HepG2 (cell line): Measurements from ENCODE around the gene LRSAM1. TPM values are rescaled to one million over a fixed set of nuclear protein-coding genes. Genes with fewer than 3 reads are reported as not detected.

ENCODE experiments used
- HNF1A ChIP-seq, 2 experiments: sonication (generic) in 1 of 2; formaldehyde crosslinking in 1 of 2; IDR thresholded peaks; 2 replicates each; pipeline versions ENCODE4 v1.4.0 to v1.6.1; 2016 to 2020; ENCODE audit warnings: borderline replicate concordance in 1 of 2, low read depth in 1 of 2, mild to moderate bottlenecking in 1 of 2, missing genetic modification reagents in 1 of 2
- PHF20 ChIP-seq: sonication (generic); formaldehyde crosslinking; IDR thresholded peaks from 2 replicates; pipeline ENCODE4 v1.5.0; 2020; ENCODE audit warnings: mild to moderate bottlenecking, missing genetic modification reagents
- REL ChIP-seq: sonication (generic); formaldehyde crosslinking; conservative IDR thresholded peaks from 2 replicates; pipeline ENCODE4 v1.8.0; 2022; ENCODE audit warnings: mild to moderate bottlenecking, missing genetic modification reagents, moderate library complexity
- TMF1 ChIP-seq: sonication (generic); formaldehyde crosslinking; IDR thresholded peaks from 2 replicates; pipeline ENCODE4 v1.8.1; 2022; ENCODE audit warnings: low read depth, missing genetic modification reagents
- ZNF18 ChIP-seq: sonication (generic); formaldehyde crosslinking; IDR thresholded peaks from 2 replicates; pipeline ENCODE4 v1.8.0; 2022; ENCODE audit warnings: mild to moderate bottlenecking, missing genetic modification reagents; ENCODE audit not compliant: insufficient replicate concordance
- ZNF512B ChIP-seq: sonication (generic); formaldehyde crosslinking; IDR thresholded peaks from 2 replicates; pipeline ENCODE4 v1.5.1; 2020; ENCODE audit warnings: missing genetic modification reagents, mild to moderate bottlenecking, borderline replicate concordance
- polyA plus RNA-seq, 8 experiments: library from polyadenylated mRNA; depleted of rRNA in 3 of 8; stranded (reverse) in 7 of 8; unstranded in 1 of 8; fragments of >200 nt; fragmentation: Illumina TruSeq in 4 of 8; extraction: Trizol in 4 of 8; gene quantifications; 2 replicates each; pipeline versions ENCODE4 v1.2.1 to v1.2.3, GENCODE V29; 2011 to 2016; ENCODE audit warnings: low read depth in 4 of 8, missing spikeins in 1 of 8, mixed read lengths in 1 of 8; ENCODE audit not compliant: insufficient read depth in 1 of 8
- total RNA-seq, 5 experiments: library from RNA; depleted of rRNA; stranded (reverse); fragments of >200 nt; fragmentation: Illumina TruSeq; extraction: Trizol; gene quantifications; 2 replicates each; pipeline ENCODE4 v1.2.3, GENCODE V29; 2016; ENCODE audit warnings: low read depth in 1 of 5
- TF ChIP-seq, protein P1 (sequence below): sonication (generic); formaldehyde crosslinking; IDR thresholded peaks from 2 replicates; pipeline ENCODE4 v1.4.0; 2020; ENCODE audit warnings: missing genetic modification reagents, low read depth, mild to moderate bottlenecking, borderline replicate concordance
- TF ChIP-seq, protein P2 (sequence below): sonication (generic); formaldehyde crosslinking; conservative IDR thresholded peaks from 2 replicates; pipeline ENCODE4 v1.4.0; 2020; ENCODE audit warnings: missing genetic modification reagents
- TF ChIP-seq, protein P3 (sequence below): sonication (generic); formaldehyde crosslinking; IDR thresholded peaks from 2 replicates; pipeline ENCODE4 v1.5.0; 2020; ENCODE audit warnings: mild to moderate bottlenecking, missing genetic modification reagents, moderate library complexity

LRSAM1 gene
- total and polyA plus RNA-seq, 2 of the 13 experiments (the other 11 are each of a cell fraction or from before 2014, with no cell fraction given): 8.7 to 10.2 TPM

GRCh38 chr9:127545196-127546124 lies 94.2 kb downstream of the LRSAM1 start (continued):
- no peak for TF ChIP-seq ZNF512B (CRISPR knock-in tag)
- TF ChIP-seq HNF1A (IDR thresholded peaks at IDR 0.05; ENCODE audit: low read depth): peak; percentile 93
- TF ChIP-seq HNF1A (CRISPR knock-in tag; IDR thresholded peaks at IDR 0.05; ENCODE audit: borderline replicate concordance): peak; percentile 97
- TF ChIP-seq, protein P1, sequence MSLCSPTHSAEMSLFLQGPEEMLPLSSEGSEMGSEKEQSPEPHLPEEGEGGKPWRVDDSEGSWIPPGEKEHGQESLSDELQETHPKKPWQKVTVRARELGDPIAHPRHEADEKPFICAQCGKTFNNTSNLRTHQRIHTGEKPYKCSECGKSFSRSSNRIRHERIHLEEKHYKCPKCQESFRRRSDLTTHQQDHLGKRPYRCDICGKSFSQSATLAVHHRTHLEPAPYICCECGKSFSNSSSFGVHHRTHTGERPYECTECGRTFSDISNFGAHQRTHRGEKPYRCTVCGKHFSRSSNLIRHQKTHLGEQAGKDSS (CRISPR knock-in tag): no peak
- no peak for TF ChIP-seq REL (CRISPR knock-in tag)
- TF ChIP-seq TMF1: no peak
- no peak for TF ChIP-seq PHF20 (CRISPR knock-in tag)
- TF ChIP-seq, protein P2, sequence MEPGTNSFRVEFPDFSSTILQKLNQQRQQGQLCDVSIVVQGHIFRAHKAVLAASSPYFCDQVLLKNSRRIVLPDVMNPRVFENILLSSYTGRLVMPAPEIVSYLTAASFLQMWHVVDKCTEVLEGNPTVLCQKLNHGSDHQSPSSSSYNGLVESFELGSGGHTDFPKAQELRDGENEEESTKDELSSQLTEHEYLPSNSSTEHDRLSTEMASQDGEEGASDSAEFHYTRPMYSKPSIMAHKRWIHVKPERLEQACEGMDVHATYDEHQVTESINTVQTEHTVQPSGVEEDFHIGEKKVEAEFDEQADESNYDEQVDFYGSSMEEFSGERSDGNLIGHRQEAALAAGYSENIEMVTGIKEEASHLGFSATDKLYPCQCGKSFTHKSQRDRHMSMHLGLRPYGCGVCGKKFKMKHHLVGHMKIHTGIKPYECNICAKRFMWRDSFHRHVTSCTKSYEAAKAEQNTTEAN (CRISPR knock-in tag): no peak
- TF ChIP-seq, protein P3, sequence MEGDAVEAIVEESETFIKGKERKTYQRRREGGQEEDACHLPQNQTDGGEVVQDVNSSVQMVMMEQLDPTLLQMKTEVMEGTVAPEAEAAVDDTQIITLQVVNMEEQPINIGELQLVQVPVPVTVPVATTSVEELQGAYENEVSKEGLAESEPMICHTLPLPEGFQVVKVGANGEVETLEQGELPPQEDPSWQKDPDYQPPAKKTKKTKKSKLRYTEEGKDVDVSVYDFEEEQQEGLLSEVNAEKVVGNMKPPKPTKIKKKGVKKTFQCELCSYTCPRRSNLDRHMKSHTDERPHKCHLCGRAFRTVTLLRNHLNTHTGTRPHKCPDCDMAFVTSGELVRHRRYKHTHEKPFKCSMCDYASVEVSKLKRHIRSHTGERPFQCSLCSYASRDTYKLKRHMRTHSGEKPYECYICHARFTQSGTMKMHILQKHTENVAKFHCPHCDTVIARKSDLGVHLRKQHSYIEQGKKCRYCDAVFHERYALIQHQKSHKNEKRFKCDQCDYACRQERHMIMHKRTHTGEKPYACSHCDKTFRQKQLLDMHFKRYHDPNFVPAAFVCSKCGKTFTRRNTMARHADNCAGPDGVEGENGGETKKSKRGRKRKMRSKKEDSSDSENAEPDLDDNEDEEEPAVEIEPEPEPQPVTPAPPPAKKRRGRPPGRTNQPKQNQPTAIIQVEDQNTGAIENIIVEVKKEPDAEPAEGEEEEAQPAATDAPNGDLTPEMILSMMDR: no peak
- peak; percentile 54 for TF ChIP-seq ZNF18 (CRISPR knock-in tag)
